ENCODE results near the gene BAHD1.

BAHD1 gene

GRCh38 chr15:40470423-40471104, 29.8 kb downstream of the BAHD1 start, which contains the start of gene CHST14:
Gene CHST14 (plus strand): TSS chr15:40470984. CDS start chr15:40471214, 230 bp downstream.
- ATAC-seq: peak; percentile 79
- no peak for TF ChIP-seq SNAI2 (CRISPR knock-in tag; IDR thresholded peaks at IDR 0.05)
- no peak for TF ChIP-seq ZFP30 (CRISPR knock-in tag; IDR thresholded peaks at IDR 0.05)
- no peak for TF ChIP-seq POU6F1 (CRISPR knock-in tag; IDR thresholded peaks at IDR 0.05; ENCODE audit: borderline replicate concordance, low read depth)
- no peak for TF ChIP-seq ZC3H10 (CRISPR knock-in tag; IDR thresholded peaks at IDR 0.05)
- no peak for TF ChIP-seq ZNF8 (CRISPR knock-in tag; IDR thresholded peaks at IDR 0.05)
- no peak for TF ChIP-seq RARB (CRISPR knock-in tag; IDR thresholded peaks at IDR 0.05)
- no peak for TF ChIP-seq CSRNP3 (CRISPR knock-in tag; IDR thresholded peaks at IDR 0.05)
- no peak for TF ChIP-seq CSDC2 (CRISPR knock-in tag; IDR thresholded peaks at IDR 0.05)
- no peak for TF ChIP-seq ISL1 (CRISPR knock-in tag; IDR thresholded peaks at IDR 0.05)
- TF ChIP-seq TOX (CRISPR knock-in tag; IDR thresholded peaks at IDR 0.05; ENCODE audit: borderline replicate concordance): no peak

DNA sequence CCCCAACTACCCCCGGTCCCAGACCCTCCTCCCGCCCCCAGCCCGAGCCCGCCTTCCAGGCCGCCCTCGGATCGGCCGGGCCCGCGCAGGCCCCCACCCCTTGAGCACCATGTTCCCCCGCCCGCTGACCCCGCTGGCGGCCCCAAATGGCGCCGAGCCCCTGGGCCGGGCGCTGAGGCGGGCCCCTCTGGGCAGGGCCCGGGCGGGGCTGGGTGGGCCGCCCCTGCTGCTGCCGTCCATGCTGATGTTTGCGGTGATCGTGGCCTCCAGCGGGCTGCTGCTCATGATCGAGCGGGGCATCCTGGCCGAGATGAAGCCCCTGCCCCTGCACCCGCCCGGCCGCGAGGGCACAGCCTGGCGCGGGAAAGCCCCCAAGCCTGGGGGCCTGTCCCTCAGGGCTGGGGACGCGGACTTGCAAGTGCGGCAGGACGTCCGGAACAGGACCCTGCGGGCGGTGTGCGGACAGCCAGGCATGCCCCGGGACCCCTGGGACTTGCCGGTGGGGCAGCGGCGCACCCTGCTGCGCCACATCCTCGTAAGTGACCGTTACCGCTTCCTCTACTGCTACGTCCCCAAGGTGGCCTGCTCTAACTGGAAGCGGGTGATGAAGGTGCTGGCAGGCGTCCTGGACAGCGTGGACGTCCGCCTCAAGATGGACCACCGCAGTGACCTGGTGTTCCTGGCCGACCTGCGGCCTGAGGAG, 30.5 kb downstream of the BAHD1 start:
- TF ChIP-seq PATZ1 (CRISPR knock-in tag; IDR thresholded peaks at IDR 0.05; ENCODE audit: borderline replicate concordance): no peak
- ATAC-seq: peak; percentile 40

DNA sequence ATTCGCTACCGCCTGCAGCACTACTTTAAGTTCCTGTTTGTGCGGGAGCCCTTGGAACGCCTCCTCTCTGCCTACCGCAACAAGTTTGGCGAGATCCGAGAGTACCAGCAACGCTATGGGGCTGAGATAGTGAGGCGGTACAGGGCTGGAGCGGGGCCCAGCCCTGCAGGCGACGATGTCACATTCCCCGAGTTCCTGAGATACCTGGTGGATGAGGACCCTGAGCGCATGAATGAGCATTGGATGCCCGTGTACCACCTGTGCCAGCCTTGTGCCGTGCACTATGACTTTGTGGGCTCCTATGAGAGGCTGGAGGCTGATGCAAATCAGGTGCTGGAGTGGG, 31.0 kb downstream of the BAHD1 start:
- TF ChIP-seq, protein P1, sequence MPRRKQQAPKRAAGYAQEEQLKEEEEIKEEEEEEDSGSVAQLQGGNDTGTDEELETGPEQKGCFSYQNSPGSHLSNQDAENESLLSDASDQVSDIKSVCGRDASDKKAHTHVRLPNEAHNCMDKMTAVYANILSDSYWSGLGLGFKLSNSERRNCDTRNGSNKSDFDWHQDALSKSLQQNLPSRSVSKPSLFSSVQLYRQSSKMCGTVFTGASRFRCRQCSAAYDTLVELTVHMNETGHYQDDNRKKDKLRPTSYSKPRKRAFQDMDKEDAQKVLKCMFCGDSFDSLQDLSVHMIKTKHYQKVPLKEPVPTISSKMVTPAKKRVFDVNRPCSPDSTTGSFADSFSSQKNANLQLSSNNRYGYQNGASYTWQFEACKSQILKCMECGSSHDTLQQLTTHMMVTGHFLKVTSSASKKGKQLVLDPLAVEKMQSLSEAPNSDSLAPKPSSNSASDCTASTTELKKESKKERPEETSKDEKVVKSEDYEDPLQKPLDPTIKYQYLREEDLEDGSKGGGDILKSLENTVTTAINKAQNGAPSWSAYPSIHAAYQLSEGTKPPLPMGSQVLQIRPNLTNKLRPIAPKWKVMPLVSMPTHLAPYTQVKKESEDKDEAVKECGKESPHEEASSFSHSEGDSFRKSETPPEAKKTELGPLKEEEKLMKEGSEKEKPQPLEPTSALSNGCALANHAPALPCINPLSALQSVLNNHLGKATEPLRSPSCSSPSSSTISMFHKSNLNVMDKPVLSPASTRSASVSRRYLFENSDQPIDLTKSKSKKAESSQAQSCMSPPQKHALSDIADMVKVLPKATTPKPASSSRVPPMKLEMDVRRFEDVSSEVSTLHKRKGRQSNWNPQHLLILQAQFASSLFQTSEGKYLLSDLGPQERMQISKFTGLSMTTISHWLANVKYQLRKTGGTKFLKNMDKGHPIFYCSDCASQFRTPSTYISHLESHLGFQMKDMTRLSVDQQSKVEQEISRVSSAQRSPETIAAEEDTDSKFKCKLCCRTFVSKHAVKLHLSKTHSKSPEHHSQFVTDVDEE (CRISPR knock-in tag; IDR thresholded peaks at IDR 0.05): no peak
- TF ChIP-seq ZFP3 (CRISPR knock-in tag; IDR thresholded peaks at IDR 0.05) (no peak), ZFP30 (CRISPR knock-in tag; IDR thresholded peaks at IDR 0.05) (no peak), ZNF8 (CRISPR knock-in tag; IDR thresholded peaks at IDR 0.05) (no peak), RARB (CRISPR knock-in tag; IDR thresholded peaks at IDR 0.05) (no peak), ESRRG (CRISPR knock-in tag; IDR thresholded peaks at IDR 0.05) (no peak), ARNTL (CRISPR knock-in tag; IDR thresholded peaks at IDR 0.05; ENCODE audit: borderline replicate concordance, low read depth) (no peak), PPARA (CRISPR knock-in tag; IDR thresholded peaks at IDR 0.05; ENCODE audit: borderline replicate concordance) (no peak), CSRNP3 (CRISPR knock-in tag; IDR thresholded peaks at IDR 0.05) (no peak), BACH2 (CRISPR knock-in tag; IDR thresholded peaks at IDR 0.05; ENCODE audit: borderline replicate concordance) (no peak), ZNF70 (CRISPR knock-in tag; IDR thresholded peaks at IDR 0.05) (no peak), PATZ1 (CRISPR knock-in tag; IDR thresholded peaks at IDR 0.05; ENCODE audit: borderline replicate concordance) (no peak), ZC3H10 (CRISPR knock-in tag; IDR thresholded peaks at IDR 0.05) (no peak), CSDC2 (CRISPR knock-in tag; IDR thresholded peaks at IDR 0.05) (no peak), TCF4 (CRISPR knock-in tag; IDR thresholded peaks at IDR 0.05; ENCODE audit: borderline replicate concordance) (no peak), TOX (CRISPR knock-in tag; IDR thresholded peaks at IDR 0.05; ENCODE audit: borderline replicate concordance) (no peak)
- ATAC-seq: peak; percentile 33

All from SK-N-SH treated with all-trans-retinoic acid at 6 μM for 48 hours (cell line).